Left ventricle myocardium inferior (tissue), 1 donor: ENCODE results near the gene SEZ6. TPM values are rescaled to one million over a fixed set of nuclear protein-coding genes. Genes with fewer than 3 reads are reported as not detected.

Experiments
- DNase-seq: peaks from one replicate; pipeline ENCODE4 v3.0.0-alpha.2; 2020
- H3K27ac ChIP-seq: fragments of 200-600 bp; replicated peaks from 2 replicates; pipeline ENCODE4 v1.8.0; 2021
- H3K27me3 ChIP-seq: fragments of 200-600 bp; 2 replicates; pipeline ENCODE4 v1.8.0; 2021; ENCODE audit warnings: low read depth
- H3K36me3 ChIP-seq: fragments of 200-600 bp; 2 replicates; pipeline ENCODE4 v1.8.0; 2021
- H3K4me1 ChIP-seq: fragments of 200-600 bp; 2 replicates; pipeline ENCODE4 v1.8.0; 2021
- H3K4me3 ChIP-seq: fragments of 200-600 bp; 2 replicates; pipeline ENCODE4 v1.8.0; 2021; ENCODE audit warnings: mild to moderate bottlenecking, moderate library complexity
- H3K9me3 ChIP-seq: fragments of 200-600 bp; replicated peaks from 2 replicates; pipeline ENCODE4 v1.8.0; 2021
- CTCF ChIP-seq: fragments of 200-600 bp; IDR thresholded peaks from 2 replicates; pipeline ENCODE4 v1.8.0; 2021; ENCODE audit warnings: antibody characterized with exemption, mild to moderate bottlenecking, borderline replicate concordance
- intact Hi-C: fragments of 100-400 bp; cut with micrococcal nuclease; formaldehyde crosslinking; loops from one replicate; pipeline ENCODE4 v1.11.0; 2022
- total RNA-seq: library from RNA; stranded (reverse); fragmentation: NEBNext Ultra II Directional; extraction: Animal tissue kit (Norgen Biotek cat#: 25700); gene quantifications from one replicate; pipeline ENCODE4 v1.2.1, GENCODE V29; 2021
- donor health status: DM: no; HTN: yes; CAD: no; lungs with severe emphysema.

The SEZ6 gene
- total RNA-seq, 1 donor from 2014 or later = not detected

GRCh38 chr17:29007860-29008455 lies 2.1 kb upstream of the SEZ6 start:
- no peak for TF ChIP-seq CTCF
- H3K27me3 ChIP-seq = peaks cover 79% of the 10 kb centered on the region

GRCh38 chr17:29007456-29007855 lies 1.6 kb upstream of the SEZ6 start:
- intact Hi-C loops = no loop called here
- Histone ChIP-seq H3K27ac (no peak overlapping the region), H3K4me1 (peaks cover 13% of the 10 kb centered on the region), H3K27me3 (peaks cover 84% of the 10 kb centered on the region), H3K36me3 (no peaks in the 10 kb centered on the region), H3K4me3 (no peak overlapping the region), H3K9me3 (no peaks in the 10 kb centered on the region)
- no peak for TF ChIP-seq CTCF
- DNase-seq = no peak

More at GRCh38 chr17:29007860-29008455, 2.1 kb upstream of the SEZ6 start:
- no peak for DNase-seq
- no peaks in the 10 kb centered on the region for H3K36me3 ChIP-seq
- H3K9me3 ChIP-seq = no peaks in the 10 kb centered on the region
- no peak overlapping the region for H3K4me3 ChIP-seq
- no peak overlapping the region for H3K27ac ChIP-seq
- intact Hi-C loops = no loop called here
- H3K4me1 ChIP-seq = peaks cover 13% of the 10 kb centered on the region

- H3K27me3 ChIP-seq = peaks cover 71% of the 10 kb centered on the region
- no peak overlapping the region for H3K4me3 ChIP-seq
- intact Hi-C loops = no loop called here
- H3K27ac ChIP-seq = no peak overlapping the region
- no peaks in the 10 kb centered on the region for H3K36me3 ChIP-seq
- peaks cover 13% of the 10 kb centered on the region for H3K4me1 ChIP-seq
- DNase-seq = no peak
- no peaks in the 10 kb centered on the region for H3K9me3 ChIP-seq
- TF ChIP-seq CTCF = no peak
These were observed 1.6 kb downstream of the SEZ6 start for GRCh38 chr17:29004081-29004692.

GRCh38 chr17:29003289-29003688 lies 2.5 kb downstream of the SEZ6 start:
- peaks cover 62% of the 10 kb centered on the region for H3K27me3 ChIP-seq
- no peak for TF ChIP-seq CTCF
- H3K27ac ChIP-seq = no peak overlapping the region

GRCh38 chr17:29002811-29003210 lies 3.0 kb downstream of the SEZ6 start:
- Histone ChIP-seq H3K4me3 (no peak overlapping the region), H3K27ac (no peak overlapping the region), H3K36me3 (no peaks in the 10 kb centered on the region), H3K9me3 (no peaks in the 10 kb centered on the region), H3K4me1 (peaks cover 13% of the 10 kb centered on the region), H3K27me3 (peaks cover 57% of the 10 kb centered on the region)
- DNase-seq = no peak
- TF ChIP-seq CTCF = no peak
- intact Hi-C loops = no loop called here

More at GRCh38 chr17:29003289-29003688, 2.5 kb downstream of the SEZ6 start:
- H3K9me3 ChIP-seq = no peaks in the 10 kb centered on the region
- intact Hi-C loops = no loop called here
- no peaks in the 10 kb centered on the region for H3K36me3 ChIP-seq
- DNase-seq = no peak
- H3K4me3 ChIP-seq = no peak overlapping the region
- H3K4me1 ChIP-seq = peaks cover 13% of the 10 kb centered on the region
